WI38 (cell line): ENCODE measurements around the gene MYO3B.

Experiments used
- H3K4me3 ChIP-seq: 2 replicates; pipeline ENCODE4 v1.5.1; 2011; ENCODE audit warnings: low read depth, mild to moderate bottlenecking, control low read depth, low read length
- CTCF ChIP-seq: IDR thresholded peaks from 2 replicates; pipeline ENCODE4 v1.5.1; 2012; ENCODE audit warnings: low read depth, mild to moderate bottlenecking, control low read depth, low read length

Gene MYO3B

GRCh38 chr2:170144761-170145160 lies 33.2 kb upstream of the MYO3B start:
- no peak for TF ChIP-seq CTCF
- H3K4me3 ChIP-seq = no peak overlapping the region

GRCh38 chr2:170145191-170145590 lies 32.8 kb upstream of the MYO3B start:
- H3K4me3 ChIP-seq = no peak overlapping the region
- no peak for TF ChIP-seq CTCF

GRCh38 chr2:170145675-170146432 lies 32.1 kb upstream of the MYO3B start:
- H3K4me3 ChIP-seq = no peak overlapping the region
- no peak for TF ChIP-seq CTCF

GRCh38 chr2:170146784-170147183 lies 31.2 kb upstream of the MYO3B start:
- H3K4me3 ChIP-seq = no peak overlapping the region
- no peak for TF ChIP-seq CTCF

GRCh38 chr2:170147576-170147975 lies 30.4 kb upstream of the MYO3B start:
- no peak for TF ChIP-seq CTCF
- no peak overlapping the region for H3K4me3 ChIP-seq

- TF ChIP-seq CTCF = no peak
- no peak overlapping the region for H3K4me3 ChIP-seq
Measured at GRCh38 chr2:170148161-170148560, 29.8 kb upstream of the MYO3B start.

GRCh38 chr2:170152421-170152820 lies 25.5 kb upstream of the MYO3B start:
- TF ChIP-seq CTCF = no peak
- H3K4me3 ChIP-seq = no peak overlapping the region
